ENCODE data around the gene ACSBG1.

The ACSBG1 gene

DNA sequence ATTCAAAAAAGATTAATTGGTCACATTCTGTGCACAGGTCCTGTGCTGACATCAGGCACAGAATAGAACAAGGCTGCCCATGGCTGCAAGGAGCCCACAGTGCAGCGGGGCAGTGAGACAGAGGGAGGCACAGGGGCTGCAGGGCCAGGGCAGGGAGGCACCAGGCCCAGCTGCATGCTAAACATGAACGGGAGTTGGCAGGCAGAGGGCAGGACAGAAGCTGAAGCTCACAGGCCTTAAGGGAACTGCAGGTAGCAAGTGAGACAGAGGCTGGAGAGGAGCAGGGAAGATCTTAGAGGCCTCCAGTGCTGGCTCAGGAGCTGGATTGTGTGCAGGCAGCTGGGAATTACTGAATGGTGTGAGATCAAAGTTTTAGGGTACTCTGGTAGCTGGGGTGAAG, 59.0 kb downstream of the ACSBG1 start:
- TF ChIP-seq, protein P1, sequence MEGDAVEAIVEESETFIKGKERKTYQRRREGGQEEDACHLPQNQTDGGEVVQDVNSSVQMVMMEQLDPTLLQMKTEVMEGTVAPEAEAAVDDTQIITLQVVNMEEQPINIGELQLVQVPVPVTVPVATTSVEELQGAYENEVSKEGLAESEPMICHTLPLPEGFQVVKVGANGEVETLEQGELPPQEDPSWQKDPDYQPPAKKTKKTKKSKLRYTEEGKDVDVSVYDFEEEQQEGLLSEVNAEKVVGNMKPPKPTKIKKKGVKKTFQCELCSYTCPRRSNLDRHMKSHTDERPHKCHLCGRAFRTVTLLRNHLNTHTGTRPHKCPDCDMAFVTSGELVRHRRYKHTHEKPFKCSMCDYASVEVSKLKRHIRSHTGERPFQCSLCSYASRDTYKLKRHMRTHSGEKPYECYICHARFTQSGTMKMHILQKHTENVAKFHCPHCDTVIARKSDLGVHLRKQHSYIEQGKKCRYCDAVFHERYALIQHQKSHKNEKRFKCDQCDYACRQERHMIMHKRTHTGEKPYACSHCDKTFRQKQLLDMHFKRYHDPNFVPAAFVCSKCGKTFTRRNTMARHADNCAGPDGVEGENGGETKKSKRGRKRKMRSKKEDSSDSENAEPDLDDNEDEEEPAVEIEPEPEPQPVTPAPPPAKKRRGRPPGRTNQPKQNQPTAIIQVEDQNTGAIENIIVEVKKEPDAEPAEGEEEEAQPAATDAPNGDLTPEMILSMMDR (conservative IDR thresholded peaks at IDR 0.05) = no peak
- no peak for TF ChIP-seq ZFX (IDR thresholded peaks at IDR 0.05)
- H3K27ac ChIP-seq = no peak overlapping the region

DNA sequence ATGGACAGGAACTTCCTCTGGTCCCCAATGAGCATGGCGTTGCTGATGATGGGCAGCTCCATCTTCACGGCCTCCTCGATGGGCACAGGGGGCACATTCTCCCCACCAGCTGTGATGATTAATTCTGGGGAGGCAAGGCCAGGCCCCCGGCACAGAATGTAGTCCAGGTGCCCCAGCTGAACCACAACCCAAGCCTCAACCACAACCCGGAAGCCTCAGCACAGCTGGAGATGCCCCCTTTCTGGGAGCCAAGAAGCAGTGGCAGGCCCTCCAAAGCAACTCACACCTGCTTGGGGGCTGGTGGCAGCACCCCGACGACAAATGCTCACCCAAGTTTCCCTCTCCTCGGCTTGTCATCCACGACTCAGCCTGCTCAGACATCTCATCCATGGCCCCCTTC, 60.0 kb downstream of the ACSBG1 start:
- TF ChIP-seq ZFX (IDR thresholded peaks at IDR 0.05) = no peak
- TF ChIP-seq, protein P1 (conservative IDR thresholded peaks at IDR 0.05) = no peak
- H3K27ac ChIP-seq = no peak overlapping the region

DNA sequence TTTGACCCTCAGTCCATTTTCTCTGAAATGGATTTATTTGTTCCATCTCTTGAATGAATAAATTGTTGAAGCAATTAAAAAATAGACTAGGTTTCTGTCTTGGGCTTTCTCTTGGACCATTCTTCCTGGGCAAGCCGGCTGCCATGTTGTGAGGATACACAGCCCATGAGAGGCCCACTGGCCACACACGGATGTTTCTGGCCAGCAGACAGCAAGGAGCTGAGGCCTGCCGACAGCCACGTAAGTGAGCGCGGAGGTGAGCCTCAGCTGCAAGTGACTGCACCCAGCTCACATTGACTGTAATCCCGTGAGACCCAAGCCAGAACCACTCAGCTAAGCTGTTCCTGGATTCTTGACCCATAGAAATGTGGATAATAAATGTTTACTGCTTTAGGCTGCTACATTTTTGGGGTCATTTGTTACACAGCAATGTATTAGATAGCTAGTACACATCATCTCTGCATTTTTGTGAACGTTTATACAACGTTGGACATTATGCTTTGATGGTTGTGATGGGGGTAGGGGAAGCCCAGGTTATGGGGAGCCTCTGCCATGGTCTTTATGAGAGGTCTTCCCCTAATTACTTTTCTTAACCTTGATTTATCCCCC, 62.4 kb downstream of the ACSBG1 start:
- no peak overlapping the region for H3K27ac ChIP-seq
- TF ChIP-seq, protein P1 (conservative IDR thresholded peaks at IDR 0.05) = no peak
- no peak for TF ChIP-seq ZFX (IDR thresholded peaks at IDR 0.05)

DNA sequence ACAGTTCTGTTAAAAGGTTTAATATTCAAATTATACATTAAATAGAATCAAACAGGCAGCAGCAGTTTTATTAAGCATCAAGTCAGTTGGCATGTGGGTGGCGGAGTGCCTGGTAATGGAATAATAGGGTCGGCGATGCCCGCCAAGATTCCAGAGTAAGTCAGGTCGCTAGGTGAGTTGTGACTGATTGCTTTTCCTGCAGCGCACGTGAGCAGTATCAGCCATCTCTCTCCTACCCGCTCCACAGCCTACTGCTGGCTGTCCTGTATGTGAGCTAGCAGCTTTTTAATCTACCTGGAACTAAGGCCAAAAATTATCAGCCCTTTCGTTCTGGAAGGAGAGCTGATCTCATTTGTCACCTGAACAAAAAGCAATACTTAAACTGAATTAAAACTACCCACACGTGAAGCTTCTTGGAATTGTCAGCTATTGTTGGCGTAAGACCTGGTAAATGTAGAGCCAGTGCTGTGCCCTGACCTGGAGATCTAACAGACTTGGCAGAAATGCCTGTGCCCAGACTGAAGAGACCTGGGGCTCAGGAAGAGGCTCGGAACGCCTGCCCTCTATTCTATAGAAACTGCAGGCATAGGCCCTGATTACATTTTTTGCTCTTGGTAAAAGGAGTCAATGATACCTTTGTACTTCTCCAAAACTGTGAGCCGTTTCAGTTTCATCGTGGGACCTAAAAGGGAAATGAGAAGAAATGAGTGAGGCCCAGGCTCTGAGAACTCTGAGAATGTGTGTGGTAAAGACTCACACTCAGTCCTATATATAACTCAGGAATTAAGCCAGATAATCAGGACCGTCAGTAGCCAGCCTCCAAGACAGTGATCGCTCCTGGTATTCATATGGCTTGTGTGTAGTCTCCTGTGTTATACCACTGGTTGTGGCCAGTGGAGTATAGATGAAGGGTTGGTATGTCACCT, 63.3 kb downstream of the ACSBG1 start:
- no peak for TF ChIP-seq ZFX (IDR thresholded peaks at IDR 0.05)
- TF ChIP-seq, protein P1 (conservative IDR thresholded peaks at IDR 0.05) = no peak
- H3K27ac ChIP-seq = no peak overlapping the region

GRCh38 chr15:78168608-78169007, 65.8 kb downstream of the ACSBG1 start:
- TF ChIP-seq ZFX (IDR thresholded peaks at IDR 0.05) = no peak
- TF ChIP-seq, protein P1 (conservative IDR thresholded peaks at IDR 0.05) = no peak
- H3K27ac ChIP-seq = no peak overlapping the region

DNA sequence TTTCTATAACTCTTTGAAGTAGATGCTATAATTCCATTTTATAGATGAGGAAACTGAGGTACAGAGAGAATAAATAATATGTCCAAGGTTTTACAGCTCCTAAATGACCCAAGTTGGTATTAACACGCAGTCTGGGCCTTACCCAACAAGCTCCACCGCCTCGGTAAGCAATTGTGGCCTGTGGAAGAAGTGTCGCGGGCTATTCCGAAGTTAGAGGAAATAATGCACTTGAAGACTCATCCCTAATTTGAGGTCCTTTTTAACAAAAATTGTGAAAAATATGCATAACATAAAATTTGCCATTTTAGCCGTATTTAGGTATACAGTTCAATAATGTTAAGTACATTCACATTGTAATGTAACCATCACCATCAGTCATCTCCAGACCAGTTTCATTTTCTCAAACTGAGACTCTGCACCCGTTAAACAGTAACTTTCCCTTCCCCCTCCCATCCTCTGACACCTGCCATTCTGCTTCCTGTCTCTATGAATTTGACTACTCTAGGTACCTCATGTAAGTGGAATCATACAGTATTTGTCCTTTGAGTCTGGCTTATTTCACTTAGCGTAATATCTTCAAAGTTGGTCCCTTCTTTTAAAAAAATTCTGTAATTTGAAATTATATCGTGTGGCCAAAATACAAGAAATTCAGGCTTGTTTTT, 67.0 kb downstream of the ACSBG1 start:
- H3K27ac ChIP-seq = no peak overlapping the region
- TF ChIP-seq, protein P1 (conservative IDR thresholded peaks at IDR 0.05) = no peak
- TF ChIP-seq ZFX (IDR thresholded peaks at IDR 0.05) = no peak

- no peak overlapping the region for H3K27ac ChIP-seq
These were observed 70.4 kb downstream of the ACSBG1 start for GRCh38 chr15:78164010-78164409.

More at GRCh38 chr15:78164010-78164409, 70.4 kb downstream of the ACSBG1 start:
- TF ChIP-seq, protein P1 (conservative IDR thresholded peaks at IDR 0.05) = no peak
- TF ChIP-seq ZFX (IDR thresholded peaks at IDR 0.05) = no peak
